HG03039 (cell line): ENCODE measurements around the gene CSRP3.

Source experiments
- ATAC-seq: cut with Tn5 transposase; IDR thresholded peaks from one replicate; pipeline ENCODE4 v1.9.1; 2021; ENCODE audit warnings: mild to moderate bottlenecking, moderate library complexity; ENCODE audit not compliant: unreplicated experiment

Gene CSRP3

GRCh38 chr11:19134004-19134403 is 67.8 kb downstream of the CSRP3 start:
- ATAC-seq, result no peak
